Gastroesophageal sphincter (tissue), 4 donors: ENCODE data around the gene KIF18A. TPM values are rescaled to one million over a fixed set of nuclear protein-coding genes. Genes with fewer than 3 reads are reported as not detected.

Experiments used
- ATAC-seq: fragments of 150-250 bp; one replicate; pipeline ENCODE4 v1.9.1; 2016; ENCODE audit warnings: mild to moderate bottlenecking, moderate library complexity
- H3K27ac ChIP-seq, 4 donors: fragments of 200-600 bp; sonication (generic) in 3 of 4; 1 replicate in 3 of 4; 2 replicates in 1 of 4; pipeline ENCODE4 v1.5.1; 2016 to 2019
- H3K27me3 ChIP-seq: fragments of 200-600 bp; sonication (generic); one replicate; pipeline ENCODE4 v1.5.1; 2019
- H3K36me3 ChIP-seq, 2 donors: fragments of 200-600 bp; sonication (generic); one replicate each; pipeline ENCODE4 v1.5.1; 2019; ENCODE audit warnings: control low read depth in 1 of 2
- H3K4me1 ChIP-seq, 3 donors: fragments of 200-600 bp; sonication (generic); 1 replicate in 2 of 3; 2 replicates in 1 of 3; pipeline ENCODE4 v1.5.1; 2016 to 2019; ENCODE audit warnings: control low read depth in 2 of 3
- H3K4me3 ChIP-seq, 2 donors: fragments of 200-600 bp; sonication (generic); one replicate each; pipeline ENCODE4 v1.5.1; 2019; ENCODE audit warnings: mild to moderate bottlenecking in 1 of 2, moderate library complexity in 1 of 2
- H3K9me3 ChIP-seq, 3 donors: fragments of 200-600 bp; sonication (generic); one replicate each; pipeline ENCODE4 v1.5.1; 2017 to 2019; ENCODE audit warnings: control low read depth in 2 of 3
- CTCF ChIP-seq, 4 experiments: fragments of 200-600 bp in 2 of 4; fragments of 450-650 bp in 2 of 4; sonication (generic) in 1 of 4; IDR thresholded peaks; one replicate each; pipeline ENCODE4 v1.5.1; 2017 to 2019; ENCODE audit warnings: antibody characterized with exemption in 4 of 4, mild to moderate bottlenecking in 2 of 4, moderate library complexity in 2 of 4
- EP300 ChIP-seq: sonication (generic); formaldehyde crosslinking; IDR thresholded peaks from one replicate; pipeline ENCODE4 v1.6.1; 2017; ENCODE audit warnings: antibody characterized with exemption, mild to moderate bottlenecking
- POLR2A ChIP-seq, 2 donors: fragments of 450-650 bp; IDR thresholded peaks; one replicate each; pipeline ENCODE4 v1.6.1; 2017; ENCODE audit warnings: antibody characterized with exemption in 2 of 2, mild to moderate bottlenecking in 2 of 2, moderate library complexity in 1 of 2
- POLR2AphosphoS5 ChIP-seq: sonication (generic); formaldehyde crosslinking; IDR thresholded peaks from one replicate; pipeline ENCODE4 v1.6.1; 2017; ENCODE audit warnings: antibody characterized with exemption
- WGBS, 2 donors: methylation state at CpG; one replicate each; pipeline ENCODE4 v1.1.5; 2018; ENCODE audit warnings: low coverage in 1 of 2; 5-methylcytosine and 5-hydroxymethylcytosine counted together
- total RNA-seq, 4 donors: library from RNA; depleted of rRNA; stranded (reverse); fragments of >200 nt; gene quantifications; one replicate each; pipeline ENCODE4 v1.1.0, GENCODE V29; 2016

KIF18A gene
- total RNA-seq, 4 donors from 2014 or later = 0.15 to 0.81 (median 0.59) TPM; not detected in 1

- no peaks in the 10 kb centered on the region for H3K9me3 ChIP-seq
- TF ChIP-seq CTCF (IDR thresholded peaks at IDR 0.05) = no peak
- TF ChIP-seq POLR2AphosphoS5 = no peak
- TF ChIP-seq EP300 = no peak
- TF ChIP-seq POLR2A (IDR thresholded peaks at IDR 0.05) = no peak
- no peaks in the 10 kb centered on the region for H3K36me3 ChIP-seq
- H3K4me3 ChIP-seq = no peak overlapping the region
- H3K4me1 ChIP-seq = no peaks in the 10 kb centered on the region
- H3K27me3 ChIP-seq = no peaks in the 10 kb centered on the region
- ATAC-seq = no peak
- H3K27ac ChIP-seq = no peak overlapping the region
Observed at GRCh38 chr11:28048812-28049211, 59.1 kb downstream of the KIF18A start.

- TF ChIP-seq POLR2AphosphoS5 (no peak), POLR2A (IDR thresholded peaks at IDR 0.05) (no peak), EP300 (no peak), CTCF (IDR thresholded peaks at IDR 0.05) (no peak)
- no peaks in the 10 kb centered on the region for H3K4me1 ChIP-seq
- no peak overlapping the region for H3K4me3 ChIP-seq
- no peak for ATAC-seq
- no peak overlapping the region for H3K27ac ChIP-seq
- no peaks in the 10 kb centered on the region for H3K36me3 ChIP-seq
- H3K27me3 ChIP-seq = no peaks in the 10 kb centered on the region
- 70 to 80% methylated on average over 3 of the region's 3 CpGs for WGBS, 2 donors
- no peaks in the 10 kb centered on the region for H3K9me3 ChIP-seq
Observed at GRCh38 chr11:28043930-28044709, 63.8 kb downstream of the KIF18A start.

GRCh38 chr11:28040384-28040783, 67.6 kb downstream of the KIF18A start:
- Histone ChIP-seq H3K36me3 (no peaks in the 10 kb centered on the region), H3K4me3 (no peak overlapping the region), H3K4me1 (no peaks in the 10 kb centered on the region), H3K9me3 (no peaks in the 10 kb centered on the region), H3K27me3 (no peaks in the 10 kb centered on the region), H3K27ac (no peak overlapping the region)
- no peak for ATAC-seq
- TF ChIP-seq CTCF (IDR thresholded peaks at IDR 0.05) (no peak), POLR2AphosphoS5 (no peak), POLR2A (IDR thresholded peaks at IDR 0.05) (no peak), EP300 (no peak)
- 93 to 100% methylated on average over 1 to 2 of the region's 2 CpGs for WGBS, 2 donors

GRCh38 chr11:28038775-28039174, 69.2 kb downstream of the KIF18A start:
- Histone ChIP-seq H3K9me3 (no peaks in the 10 kb centered on the region), H3K27ac (no peak overlapping the region), H3K27me3 (no peaks in the 10 kb centered on the region), H3K36me3 (no peaks in the 10 kb centered on the region), H3K4me3 (no peak overlapping the region), H3K4me1 (no peaks in the 10 kb centered on the region)
- WGBS, 2 donors = 85 to 100% methylated on average over 1 of the region's 1 CpG
- ATAC-seq = no peak
- TF ChIP-seq CTCF (IDR thresholded peaks at IDR 0.05) (no peak), POLR2A (IDR thresholded peaks at IDR 0.05) (no peak), EP300 (no peak), POLR2AphosphoS5 (no peak)

- no peak overlapping the region for H3K4me3 ChIP-seq
- H3K27me3 ChIP-seq = no peaks in the 10 kb centered on the region
- H3K4me1 ChIP-seq = no peaks in the 10 kb centered on the region
- ATAC-seq = no peak
- H3K36me3 ChIP-seq = no peaks in the 10 kb centered on the region
- WGBS, 2 donors = 97 to 100% methylated on average over 2 of the region's 2 CpGs
- peaks cover 0 to 4% (median 0%) of the 10 kb centered on the region in 3 donors for H3K9me3 ChIP-seq
- no peak overlapping the region for H3K27ac ChIP-seq
- TF ChIP-seq POLR2A (IDR thresholded peaks at IDR 0.05) = no peak
- no peak for TF ChIP-seq POLR2AphosphoS5
- no peak for TF ChIP-seq CTCF (IDR thresholded peaks at IDR 0.05)
- no peak for TF ChIP-seq EP300
Observed at GRCh38 chr11:28026634-28027290, 81.2 kb downstream of the KIF18A start.
